HEK293T (cell line): ENCODE results near the gene TREX2.

Experiments used
- CTCF ChIA-PET: fragments of 350-600 bp; formaldehyde crosslinking; extraction: SDS; loops from one replicate; lab custom pipeline; 2021; ENCODE audit warnings: antibody characterized with exemption, inconsistent platforms; lab: Yijun Ruan, JAX
- POLR2A ChIA-PET: fragments of 350-600 bp; formaldehyde crosslinking; extraction: SDS; loops from one replicate; lab custom pipeline; 2020; ENCODE audit warnings: antibody characterized with exemption, inconsistent platforms; lab: Yijun Ruan, JAX
- DNase-seq: peaks from one replicate; pipeline ENCODE4 v3.0.0; 2012; ENCODE audit warnings: mixed read lengths; ENCODE audit errors: extremely low spot score
- ARNT ChIP-seq: fragments of 450-650 bp; IDR thresholded peaks from 2 replicates; pipeline ENCODE4 v1.6.1; 2017; ENCODE audit warnings: mild to moderate bottlenecking
- BHLHE40 ChIP-seq: fragments of 450-650 bp; IDR thresholded peaks from 2 replicates; pipeline ENCODE4 v1.6.1; 2016; ENCODE audit warnings: mild to moderate bottlenecking, moderate library complexity, borderline replicate concordance
- CTBP1 ChIP-seq: fragments of 450-650 bp; IDR thresholded peaks from 2 replicates; pipeline ENCODE4 v1.6.1; 2016; ENCODE audit warnings: borderline replicate concordance
- ELF4 ChIP-seq: fragments of 450-650 bp; IDR thresholded peaks from 2 replicates; pipeline ENCODE4 v1.6.1; 2017; ENCODE audit warnings: antibody characterized with exemption
- FOXA1 ChIP-seq: fragments of 450-650 bp; IDR thresholded peaks from 2 replicates; pipeline ENCODE4 v1.6.1; 2016; ENCODE audit warnings: mild to moderate bottlenecking
- FOXK2 ChIP-seq: fragments of 450-650 bp; IDR thresholded peaks from 2 replicates; pipeline ENCODE4 v1.6.1; 2016; ENCODE audit warnings: mild to moderate bottlenecking
- FOXM1 ChIP-seq: fragments of 450-650 bp; IDR thresholded peaks from 2 replicates; pipeline ENCODE4 v1.6.1; 2017; ENCODE audit warnings: mild to moderate bottlenecking, borderline replicate concordance
- HDGF ChIP-seq: fragments of 450-650 bp; IDR thresholded peaks from 2 replicates; pipeline ENCODE4 v1.6.1; 2017; ENCODE audit warnings: antibody characterized with exemption, borderline replicate concordance
- L3MBTL2 ChIP-seq: fragments of 450-650 bp; conservative IDR thresholded peaks from 2 replicates; pipeline ENCODE4 v1.6.1; 2016; ENCODE audit warnings: mild to moderate bottlenecking
- LEF1 ChIP-seq: fragments of 450-650 bp; IDR thresholded peaks from 2 replicates; pipeline ENCODE4 v1.6.1; 2017; ENCODE audit warnings: mild to moderate bottlenecking, borderline replicate concordance
- NFRKB ChIP-seq: fragments of 450-650 bp; IDR thresholded peaks from 2 replicates; pipeline ENCODE4 v1.6.1; 2016; ENCODE audit warnings: mild to moderate bottlenecking, moderate library complexity
- SP1 ChIP-seq: fragments of 450-650 bp; IDR thresholded peaks from 2 replicates; pipeline ENCODE4 v1.6.1; 2017
- SUZ12 ChIP-seq: fragments of 450-650 bp; IDR thresholded peaks from 2 replicates; pipeline ENCODE4 v1.6.1; 2016; ENCODE audit warnings: mild to moderate bottlenecking
- TARDBP ChIP-seq: fragments of 450-650 bp; IDR thresholded peaks from 2 replicates; pipeline ENCODE4 v1.6.1; 2016
- ZNF384 ChIP-seq: fragments of 450-650 bp; IDR thresholded peaks from 2 replicates; pipeline ENCODE4 v1.6.1; 2016
- TF ChIP-seq, protein P1 (sequence below): fragments of 450-650 bp; IDR thresholded peaks from 2 replicates; pipeline ENCODE4 v1.6.1; 2016

The TREX2 gene

DNA sequence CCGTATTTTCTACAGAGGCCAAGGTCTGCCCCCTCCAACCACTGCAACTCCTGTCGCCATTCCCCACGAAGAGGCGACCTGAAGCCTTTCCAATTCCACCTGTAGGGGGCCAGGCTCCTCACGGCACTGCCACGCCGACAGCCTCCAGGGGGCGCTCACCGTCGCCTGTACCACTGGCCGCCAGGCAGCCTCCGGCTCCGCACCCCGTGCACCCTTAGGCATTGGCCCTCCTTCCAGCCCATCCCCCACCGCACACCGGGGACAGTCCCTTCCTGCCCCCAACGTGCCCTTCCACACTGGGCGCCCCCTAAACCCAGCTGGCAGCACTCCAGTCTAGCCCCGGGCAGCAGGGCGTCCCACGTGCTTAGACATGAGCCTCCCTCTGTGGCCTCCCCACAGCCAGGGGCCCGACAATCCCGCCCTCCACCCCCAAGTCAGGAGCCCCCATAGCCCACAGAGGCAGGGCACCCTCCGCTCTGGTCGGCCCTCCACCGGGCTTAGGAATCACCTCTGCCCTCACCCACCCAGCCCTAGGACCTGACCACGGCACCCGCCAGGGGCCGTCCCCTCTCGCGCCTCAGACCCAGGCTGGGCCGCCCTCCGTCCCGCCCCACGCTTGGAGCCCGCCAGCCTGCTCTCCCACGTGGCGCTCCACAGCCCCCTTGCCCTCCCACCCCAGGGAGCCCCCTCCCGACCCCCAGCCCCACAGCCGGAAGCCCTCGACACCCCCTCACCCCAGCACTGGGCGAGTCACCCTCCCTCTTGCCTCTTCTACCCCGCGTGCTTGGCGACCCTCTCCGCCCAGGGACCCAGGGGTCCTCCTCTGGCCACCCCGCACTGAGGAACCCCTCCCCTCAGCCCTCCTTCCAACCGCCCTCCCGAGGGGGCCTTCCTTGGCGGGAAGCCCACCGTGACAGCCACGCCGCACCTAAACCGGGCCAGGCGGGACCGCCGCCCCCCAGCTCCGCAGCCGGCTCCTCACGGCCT lies 45.4 kb downstream of the TREX2 start:
- CTCF ChIA-PET: no interaction called here
- peak; percentile 93 for DNase-seq
- POLR2A ChIA-PET: no interaction called here
- TF ChIP-seq NFRKB: no peak
- no peak for TF ChIP-seq SUZ12
- TF ChIP-seq FOXA1: no peak
- TF ChIP-seq L3MBTL2: peak; percentile 37
- no peak for TF ChIP-seq LEF1
- TF ChIP-seq HDGF: no peak
- TF ChIP-seq SP1: no peak

DNA sequence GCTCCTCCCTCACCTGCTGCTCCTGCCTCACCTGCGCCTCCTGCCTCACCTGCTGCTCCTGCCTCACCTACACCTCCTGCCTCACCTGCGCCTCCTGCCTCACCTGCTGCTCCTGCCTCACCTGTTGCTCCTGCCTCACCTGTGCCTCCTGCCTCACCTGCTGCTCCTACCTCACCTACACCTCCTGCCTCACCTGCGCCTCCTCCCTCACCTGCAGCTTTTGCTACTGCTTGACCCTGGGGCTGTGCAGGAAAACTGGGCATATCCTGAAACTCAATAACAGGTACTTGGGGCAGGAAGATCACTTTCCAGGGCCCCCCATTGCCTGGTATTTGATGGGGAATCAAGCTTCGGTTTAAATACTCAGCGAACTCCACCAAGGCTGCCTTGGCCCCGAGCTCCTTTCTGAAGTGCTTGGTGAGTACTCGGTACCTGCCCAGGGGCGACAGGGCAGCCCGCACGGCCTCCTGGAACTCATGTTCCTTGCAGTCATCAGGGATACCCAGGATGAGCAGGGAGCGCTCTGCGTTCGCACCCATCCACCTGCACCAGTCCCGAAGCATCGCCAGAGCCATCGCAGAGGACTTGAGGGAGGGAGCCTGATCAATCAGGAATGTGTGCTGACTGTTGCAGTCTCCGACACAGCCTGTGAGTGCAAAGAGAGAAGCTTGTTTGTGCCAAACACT lies 47.4 kb downstream of the TREX2 start:
- no peak for DNase-seq
- ChIA-PET POLR2A (no interaction called here), CTCF (interaction anchor here (1.0 to 1.3 kb wide), 4 partner anchors 17 to 40 kb away, joined by 3 to 4 read pairs (median 3); no protein-coding TSS in a partner anchor)
- no peak for TF ChIP-seq ARNT
- no peak for TF ChIP-seq NFRKB
- TF ChIP-seq LEF1: no peak
- TF ChIP-seq, protein P1, sequence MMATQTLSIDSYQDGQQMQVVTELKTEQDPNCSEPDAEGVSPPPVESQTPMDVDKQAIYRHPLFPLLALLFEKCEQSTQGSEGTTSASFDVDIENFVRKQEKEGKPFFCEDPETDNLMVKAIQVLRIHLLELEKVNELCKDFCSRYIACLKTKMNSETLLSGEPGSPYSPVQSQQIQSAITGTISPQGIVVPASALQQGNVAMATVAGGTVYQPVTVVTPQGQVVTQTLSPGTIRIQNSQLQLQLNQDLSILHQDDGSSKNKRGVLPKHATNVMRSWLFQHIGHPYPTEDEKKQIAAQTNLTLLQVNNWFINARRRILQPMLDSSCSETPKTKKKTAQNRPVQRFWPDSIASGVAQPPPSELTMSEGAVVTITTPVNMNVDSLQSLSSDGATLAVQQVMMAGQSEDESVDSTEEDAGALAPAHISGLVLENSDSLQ: no peak
- no peak for TF ChIP-seq L3MBTL2
- no peak for TF ChIP-seq ELF4
- TF ChIP-seq BHLHE40: no peak
- TF ChIP-seq FOXA1: no peak
- TF ChIP-seq FOXK2: no peak
- TF ChIP-seq SP1: no peak
- no peak for TF ChIP-seq FOXM1
- no peak for TF ChIP-seq CTBP1
- no peak for TF ChIP-seq ZNF384
- TF ChIP-seq TARDBP: no peak
- no peak for TF ChIP-seq SUZ12
- TF ChIP-seq HDGF: no peak

DNA sequence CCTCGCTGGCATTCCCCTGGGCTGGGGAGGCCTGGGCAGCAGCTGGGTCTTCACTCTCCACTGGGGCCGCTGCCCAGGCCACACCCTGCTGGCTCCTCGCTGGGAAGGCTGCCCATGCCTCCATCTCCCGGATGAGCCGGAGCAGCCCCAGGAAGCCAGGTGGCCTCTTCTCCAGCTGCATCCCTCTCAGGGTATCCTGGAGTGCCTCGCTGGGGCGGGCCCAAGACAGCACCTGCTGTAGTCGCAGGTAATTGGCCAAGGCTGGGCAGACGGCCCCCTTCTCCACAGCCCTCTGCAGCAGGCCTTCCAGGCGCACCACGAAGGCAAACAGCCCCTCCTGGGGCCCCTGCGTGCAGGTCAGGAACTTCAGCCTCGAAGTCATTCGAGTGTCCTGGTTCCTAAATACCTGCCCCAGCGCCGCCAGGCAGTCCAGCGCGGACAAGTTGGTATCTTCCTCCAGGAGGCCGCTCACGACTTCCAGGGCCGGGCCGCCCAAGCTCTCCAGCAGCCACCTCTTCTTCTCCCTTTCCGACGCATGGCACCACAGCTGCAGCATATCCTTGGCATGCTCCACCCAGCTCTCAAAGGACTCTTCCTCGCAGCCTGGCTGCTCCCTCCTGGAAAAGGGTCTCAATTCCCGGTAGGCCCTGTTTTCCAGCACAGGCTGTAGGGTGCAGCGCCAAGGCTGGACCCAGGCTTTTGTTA lies 48.4 kb downstream of the TREX2 start:
- CTCF ChIA-PET: interaction anchor here (1.0 kb wide), 1 partner anchor 41 kb away, joined by 4 read pairs; no protein-coding TSS in a partner anchor
- DNase-seq: no peak
- TF ChIP-seq ZNF384 (no peak), ARNT (no peak), NFRKB (no peak)
- TF ChIP-seq, protein P1: no peak
- POLR2A ChIA-PET: no interaction called here

DNA sequence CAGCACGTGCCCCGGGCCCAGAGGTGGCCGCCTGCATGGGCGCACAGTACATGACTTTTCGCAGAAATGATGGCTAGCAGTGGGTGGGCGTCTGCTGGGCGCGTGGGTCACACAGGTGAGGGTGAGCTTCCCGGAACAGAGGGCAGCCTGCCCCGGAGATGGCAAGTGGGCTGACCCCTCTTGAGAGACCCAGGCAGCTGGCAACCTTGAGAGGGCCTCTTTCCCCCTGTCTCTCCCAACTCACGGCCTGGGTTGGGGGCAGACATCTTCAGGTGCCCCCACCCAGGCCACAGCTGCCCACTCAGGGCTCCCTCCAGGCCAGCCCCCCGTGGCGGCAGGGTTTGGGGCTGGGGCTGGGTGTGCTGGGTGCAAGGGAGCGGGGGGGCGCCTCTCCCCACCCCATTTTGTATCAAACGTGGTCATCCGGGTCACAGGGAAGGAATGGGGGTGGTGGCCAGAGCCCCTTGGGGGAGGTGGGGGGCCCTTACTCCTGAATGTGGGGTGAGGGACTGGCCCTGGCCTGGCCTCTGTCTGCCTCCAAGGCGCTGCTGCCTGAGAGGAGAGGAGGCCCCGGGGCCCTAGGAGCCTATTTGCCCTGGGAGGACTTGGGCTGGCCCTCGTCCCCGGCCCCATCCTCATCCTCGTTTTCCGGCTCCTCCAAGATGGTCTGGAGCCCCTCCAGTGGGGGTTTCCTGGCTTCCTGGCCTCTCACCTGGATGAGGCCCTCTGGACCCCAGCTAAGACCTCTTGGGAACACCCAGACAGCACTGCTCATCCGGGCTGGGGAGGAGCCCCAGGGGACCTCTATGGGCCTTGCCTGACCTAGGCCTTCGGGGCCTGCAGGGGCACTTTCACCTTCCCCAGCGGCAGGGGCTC lies 49.3 kb downstream of the TREX2 start:
- ChIA-PET CTCF (no interaction called here), POLR2A (no interaction called here)
- DNase-seq: no peak
- no peak for TF ChIP-seq HDGF
- TF ChIP-seq FOXM1: no peak
- TF ChIP-seq FOXA1: no peak
- TF ChIP-seq CTBP1: no peak
- no peak for TF ChIP-seq ARNT
- TF ChIP-seq L3MBTL2: no peak
- TF ChIP-seq ZNF384: no peak
- no peak for TF ChIP-seq NFRKB
- no peak for TF ChIP-seq ELF4
- TF ChIP-seq FOXK2: no peak
- TF ChIP-seq SUZ12: no peak

DNA sequence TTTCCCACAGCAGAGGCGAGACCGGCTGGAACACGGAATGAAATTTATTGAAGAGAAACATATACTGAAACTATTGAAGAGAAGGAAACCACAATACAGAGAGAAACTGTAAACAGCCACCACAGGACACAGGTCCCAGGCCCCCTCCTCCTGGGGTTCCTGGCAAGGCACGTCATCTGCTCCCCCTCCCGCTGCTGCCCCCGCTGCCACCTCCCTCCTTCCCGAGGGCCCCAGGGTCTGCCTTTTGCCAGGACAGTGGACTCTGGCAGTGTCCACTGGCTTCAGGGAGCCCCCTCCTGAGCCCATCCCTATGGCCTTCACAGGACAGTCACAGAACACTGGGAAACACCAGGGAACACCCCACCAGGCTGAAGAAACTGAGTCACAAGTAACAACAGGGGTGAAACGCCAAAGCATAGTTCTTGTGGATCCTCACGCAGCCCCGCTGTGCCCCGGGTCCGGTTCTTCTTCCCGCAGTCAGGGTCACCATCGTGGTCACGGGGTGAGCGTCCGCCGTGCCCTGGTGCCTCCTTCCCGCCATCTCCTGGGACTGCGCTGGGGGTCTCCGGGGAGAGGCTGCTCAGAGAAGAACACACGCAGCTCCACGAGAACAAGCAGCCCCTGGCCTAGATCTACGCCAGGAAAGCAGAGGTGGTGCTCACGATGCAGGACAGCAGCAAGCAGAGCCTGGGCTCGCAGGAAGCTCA lies 50.1 kb downstream of the TREX2 start:
- no peak for DNase-seq
- POLR2A ChIA-PET: no interaction called here
- no peak for TF ChIP-seq BHLHE40
- TF ChIP-seq FOXA1: no peak
- no peak for TF ChIP-seq L3MBTL2
- no peak for TF ChIP-seq NFRKB
- TF ChIP-seq CTBP1: no peak
- CTCF ChIA-PET: no interaction called here
